GOT3 (cell line): ENCODE data around the gene OCSTAMP.

Experiments used
- DNase-seq: peaks from one replicate; lab custom pipeline; 2025; ENCODE audit warnings: mixed read lengths; lab: John Stamatoyannopoulos, UW

Gene OCSTAMP

GRCh38 chr20:46512943-46513844, 37.3 kb downstream of the OCSTAMP start, which contains the start of gene ZNF334:
Gene ZNF334, minus strand, starts transcription at chr20:46513559. Its CDS starts 1,457 bp downstream, at chr20:46512102.
- DNase-seq, result no peak

DNA sequence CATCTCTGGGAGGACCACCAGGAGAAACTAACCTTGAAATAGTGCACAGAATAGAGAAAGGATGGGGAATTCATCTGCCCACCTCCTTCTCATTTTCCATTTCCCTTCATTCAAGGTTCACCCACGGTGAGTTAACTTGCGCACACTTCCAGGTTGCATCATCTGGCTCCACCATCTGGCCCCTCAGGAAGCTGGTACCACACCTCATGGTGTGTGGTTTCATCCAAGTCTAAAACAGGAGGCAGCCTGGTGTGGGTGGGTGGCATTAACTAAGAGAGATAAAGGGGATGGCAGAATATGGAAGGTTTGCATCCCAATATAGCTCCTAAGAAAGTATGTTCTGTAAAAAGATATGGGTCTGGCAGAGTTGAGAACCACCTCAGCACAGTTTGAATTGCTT, 40.9 kb downstream of the OCSTAMP start:
- DNase-seq, result no peak

DNA sequence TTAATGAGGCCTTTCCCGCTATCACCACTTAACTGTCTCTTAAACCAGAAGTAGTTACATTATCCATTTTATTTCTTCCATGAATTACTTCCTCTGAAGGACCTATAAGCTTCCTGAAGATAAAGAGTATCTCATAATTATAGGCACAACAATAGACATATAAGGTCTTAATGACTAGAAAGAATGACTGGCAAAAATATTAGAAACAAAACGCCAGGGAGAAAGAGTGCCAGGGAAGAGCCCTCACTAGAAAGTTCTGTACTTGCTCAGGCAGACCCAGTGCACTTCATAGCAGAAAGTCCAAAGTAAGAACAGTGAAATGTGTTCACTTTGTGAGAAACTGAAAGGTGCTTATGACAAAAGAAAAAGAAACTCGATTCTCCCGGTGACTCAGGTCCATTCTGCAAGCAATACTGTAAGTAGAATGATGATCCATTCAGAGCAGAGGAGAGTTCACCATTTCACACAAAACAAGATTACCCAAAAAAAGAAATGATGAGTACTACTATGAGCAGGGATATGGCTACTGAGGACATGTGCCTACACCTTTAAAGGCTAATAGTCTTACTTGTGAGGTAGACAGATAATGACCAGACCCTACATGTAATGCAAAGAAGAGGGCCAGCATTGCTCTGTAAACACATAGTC, 42.6 kb downstream of the OCSTAMP start:
- DNase-seq, result no peak

- DNase-seq, result no peak
These were observed 44.9 kb downstream of the OCSTAMP start for GRCh38 chr20:46505506-46505905.

DNA sequence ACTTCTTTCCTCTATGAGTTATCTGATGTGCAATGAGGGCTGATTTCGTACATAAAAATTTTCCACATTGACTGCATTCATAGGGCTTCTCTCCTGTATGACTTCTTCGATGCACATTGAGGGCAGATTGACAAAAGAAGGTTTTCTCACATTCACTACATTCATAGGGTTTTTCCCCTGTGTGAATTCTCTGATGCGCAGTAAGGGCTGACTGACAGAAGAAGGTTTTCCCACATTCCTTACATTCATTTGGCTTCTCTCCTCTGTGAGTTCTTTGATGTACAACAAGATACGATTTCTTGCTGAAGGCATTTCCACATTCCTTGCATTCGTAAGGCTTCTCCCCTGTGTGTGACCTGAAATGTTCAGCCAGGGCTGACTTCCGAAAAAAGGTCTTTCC, 48.5 kb downstream of the OCSTAMP start:
- no peak for DNase-seq

DNA sequence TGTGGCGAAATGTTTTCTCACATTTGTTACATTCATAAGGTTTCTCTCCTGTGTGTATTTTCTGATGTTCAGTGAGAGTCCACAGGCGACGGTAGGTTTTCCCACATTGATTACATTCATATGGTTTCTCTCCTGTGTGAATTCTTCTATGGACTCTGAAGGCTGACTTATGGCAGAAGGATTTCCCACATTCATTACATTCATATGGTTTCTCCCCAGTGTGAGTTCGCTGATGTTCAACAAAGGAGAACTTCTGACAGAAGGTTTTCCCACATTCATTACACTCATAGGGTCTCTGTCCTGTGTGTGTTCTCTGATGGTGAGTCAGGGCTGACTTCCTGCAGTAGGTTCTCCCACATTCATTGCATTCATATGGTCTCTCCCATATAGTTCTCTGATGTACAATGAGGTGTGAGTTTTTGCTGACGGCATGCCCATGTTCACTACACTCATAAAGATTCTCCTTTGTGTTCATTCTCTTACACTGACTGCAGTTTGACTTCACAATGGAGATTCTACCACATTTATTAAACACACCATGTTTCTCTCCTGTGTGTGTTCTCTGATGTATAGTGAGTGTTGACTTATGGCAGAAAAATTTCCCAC, 49.0 kb downstream of the OCSTAMP start:
- no peak for DNase-seq

DNA sequence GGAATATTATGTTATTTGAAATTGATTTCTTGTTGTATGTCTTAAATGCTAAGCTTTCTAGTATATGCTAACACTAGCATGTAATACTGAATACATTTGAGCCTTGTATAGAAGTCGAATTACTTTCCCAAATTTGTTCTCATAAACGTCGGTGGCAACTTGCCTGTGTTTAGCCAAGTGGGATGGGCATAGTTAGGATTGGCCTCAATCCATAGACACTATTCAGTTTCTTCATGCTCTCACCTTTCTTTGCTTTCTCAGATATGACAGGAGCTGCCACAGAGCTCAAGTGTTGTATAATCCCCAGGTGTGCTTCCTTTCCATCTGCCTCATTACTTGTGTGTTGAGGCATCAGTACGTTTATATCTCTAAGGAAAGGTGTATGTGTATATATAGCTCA, 56.4 kb downstream of the OCSTAMP start:
- no peak for DNase-seq

DNA sequence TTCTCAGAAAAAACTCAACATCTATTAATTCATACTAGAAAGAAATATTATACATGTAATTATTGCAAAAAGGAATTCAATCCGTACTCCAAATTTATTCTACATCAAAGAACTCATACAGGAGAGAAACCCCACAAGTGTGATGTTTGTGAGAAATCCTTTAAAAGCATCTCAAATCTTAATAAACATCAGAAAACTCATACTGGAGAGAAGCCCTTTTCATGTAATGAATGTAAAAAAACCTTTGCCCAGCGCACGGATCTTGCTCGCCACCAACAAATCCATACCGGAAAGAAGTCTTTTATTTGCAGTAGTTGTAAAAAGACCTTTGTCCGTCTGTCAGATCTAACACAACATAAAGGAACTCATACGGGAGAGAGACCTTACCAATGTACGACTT, 59.1 kb downstream of the OCSTAMP start:
- DNase-seq, result no peak
